GM12878 (cell line): Measurements from ENCODE around the gene POC1B. TPM values are rescaled to one million over a fixed set of nuclear protein-coding genes. Genes with fewer than 3 reads are reported as not detected.

Source experiments
- ATAC-seq: fragments of 200-7000 bp; cut with Tn5 transposase; 3 replicates; pipeline ENCODE4 v1.9.1; 2020; ENCODE audit warnings: mild to moderate bottlenecking, moderate library complexity
- BruUV-seq: library from RNA; stranded (reverse); fragments of 400-500 nt; replicated peaks from 2 replicates; lab custom pipeline; 2021; lab: Mats Ljungman, UMichigan
- CTCF ChIA-PET: fragments of 300-600 bp; sonication (Branson Sonifier 250); formaldehyde crosslinking; extraction: SDS; loops from one replicate; lab custom pipeline; 2021; ENCODE audit warnings: inconsistent platforms; lab: Yijun Ruan, JAX
- POLR2A ChIA-PET: fragments of 350-600 bp; formaldehyde crosslinking; extraction: SDS; loops from one replicate; lab custom pipeline; 2021; ENCODE audit warnings: inconsistent platforms; lab: Charles Lee
- RAD21 ChIA-PET: fragments of 300-600 bp; sonication (Branson Sonifier 250); formaldehyde crosslinking; loops from one replicate; lab custom pipeline; 2023; ENCODE audit warnings: antibody characterized with exemption; ENCODE audit not compliant: unreplicated experiment; lab: Charles Lee
- SMC1A ChIA-PET: fragments of 300-600 bp; sonication (Branson Sonifier 250); formaldehyde crosslinking; loops from one replicate; lab custom pipeline; 2023; ENCODE audit not compliant: unreplicated experiment, uncharacterized antibody; lab: Charles Lee
- DNase-seq: peaks from one replicate; pipeline ENCODE4 v3.0.0-alpha.2; 2011; ENCODE audit warnings: low read depth, low spot score
- FAIRE-seq: peaks from 3 replicates; lab custom pipeline; 2011; peaks lifted over from hg19 to GRCh38; lab: Jason Lieb, UNC
- H2AFZ ChIP-seq: 2 replicates; pipeline ENCODE4 v1.6.0; 2011; ENCODE audit warnings: low read depth, low read length, control low read depth; ENCODE audit not compliant: control insufficient read depth
- H3K27ac ChIP-seq: 2 replicates; pipeline ENCODE4 v1.5.1; 2011; ENCODE audit warnings: control low read depth; ENCODE audit not compliant: control insufficient read depth, insufficient read depth
- H3K27me3 ChIP-seq, 2 experiments: replicated peaks in 1 of 2; 2 replicates each; pipeline versions ENCODE4 v1.6.0 to v1.6.1; 2011; ENCODE audit warnings: low read length in 1 of 2; ENCODE audit not compliant: control insufficient read depth in 2 of 2, insufficient read depth in 2 of 2
- H3K36me3 ChIP-seq, 2 experiments: 2 replicates each; pipeline ENCODE4 v1.5.1; 2011; ENCODE audit warnings: low read length in 1 of 2; ENCODE audit not compliant: control insufficient read depth in 2 of 2, insufficient read depth in 2 of 2
- H3K4me1 ChIP-seq: 2 replicates; pipeline ENCODE4 v1.6.1; 2011; ENCODE audit warnings: mild to moderate bottlenecking, low read length, moderate library complexity, mixed read lengths; ENCODE audit not compliant: control insufficient read depth, insufficient read depth
- H3K4me2 ChIP-seq: 2 replicates; pipeline ENCODE4 v1.6.0; 2011; ENCODE audit warnings: control low read depth; ENCODE audit not compliant: control insufficient read depth, insufficient read depth
- H3K4me3 ChIP-seq: fragments of 200-600 bp; sonication (generic); 2 replicates; pipeline ENCODE4 v1.5.1; 2016
- H3K79me2 ChIP-seq: 2 replicates; pipeline ENCODE4 v1.6.0; 2011; ENCODE audit warnings: low read length; ENCODE audit not compliant: control insufficient read depth, insufficient read depth
- H3K9ac ChIP-seq: 2 replicates; pipeline ENCODE4 v1.8.0; 2011; ENCODE audit warnings: low read length, control low read depth, mixed read lengths; ENCODE audit not compliant: control insufficient read depth, insufficient read depth
- H3K9me3 ChIP-seq: replicated peaks from 3 replicates; pipeline ENCODE4 v1.5.1; 2011; ENCODE audit warnings: mild to moderate bottlenecking, low read length; ENCODE audit not compliant: control insufficient read depth, insufficient read depth
- H4K20me1 ChIP-seq: 2 replicates; pipeline ENCODE4 v1.6.0; 2011; ENCODE audit not compliant: control insufficient read depth, insufficient read depth
- ATF7 ChIP-seq: fragments of 450-650 bp; IDR thresholded peaks from 2 replicates; pipeline ENCODE4 v1.6.1; 2016; ENCODE audit warnings: low read depth, mild to moderate bottlenecking
- EP300 ChIP-seq, 2 experiments: fragments of 150-350 bp in 1 of 2; IDR thresholded peaks; 2 replicates each; pipeline ENCODE4 v1.6.1; 2011 to 2012; ENCODE audit warnings: low read depth in 2 of 2, low read length in 2 of 2, borderline replicate concordance in 1 of 2, improper control_type of control experiment in 1 of 2, inconsistent platforms in 1 of 2; ENCODE audit not compliant: control insufficient read depth in 1 of 2
- NR2F1 ChIP-seq: fragments of 450-650 bp; conservative IDR thresholded peaks from 2 replicates; pipeline ENCODE4 v1.6.1; 2017; ENCODE audit warnings: mild to moderate bottlenecking
- NRF1 ChIP-seq: conservative IDR thresholded peaks from 2 replicates; pipeline ENCODE4 v1.6.1; 2011; ENCODE audit warnings: mild to moderate bottlenecking, low read depth, low read length, improper control_type of control experiment
- RCOR1 ChIP-seq: conservative IDR thresholded peaks from 2 replicates; pipeline ENCODE4 v1.6.1; 2012; ENCODE audit warnings: low read depth, low read length, improper control_type of control experiment
- RUNX3 ChIP-seq: IDR thresholded peaks from 2 replicates; pipeline ENCODE4 v1.6.1; 2012; ENCODE audit warnings: low read length, inconsistent platforms
- TAF1 ChIP-seq: IDR thresholded peaks from 2 replicates; pipeline ENCODE4 v1.6.1; 2011; ENCODE audit warnings: mild to moderate bottlenecking, low read depth, low read length, borderline replicate concordance
- TCF7 ChIP-seq: IDR thresholded peaks from 2 replicates; pipeline ENCODE4 v1.6.1; 2014; ENCODE audit warnings: antibody characterized with exemption, borderline replicate concordance
- WGBS: methylation state at CpG from one replicate; pipeline ENCODE4 v1.1.6; 2016; ENCODE audit warnings: low lambda C conversion rate; ENCODE audit not compliant: insufficient replicate concordance, insufficient coverage; ENCODE audit errors: missing lambda C conversion rate; 5-methylcytosine and 5-hydroxymethylcytosine counted together
- in situ Hi-C: fragments of 300-500 bp; cut with MboI; formaldehyde crosslinking; loops from 9 replicates; pipeline ENCODE4 v1.14.3; 2018; ENCODE audit warnings: mixed read lengths
- intact Hi-C: fragments of 100-400 bp; cut with micrococcal nuclease; formaldehyde crosslinking; loops from one replicate; pipeline ENCODE4 v1.14.2; 2022; ENCODE audit not compliant: unreplicated experiment
- polyA plus RNA-seq, 11 experiments: library from polyadenylated mRNA; depleted of rRNA in 4 of 11; unstranded in 6 of 11; stranded (reverse) in 5 of 11; fragments of >200 nt; fragmentation: Nextera tagmentation in 4 of 11; fragmentation: Illumina TruSeq in 1 of 11; extraction: Ambion mirVana in 4 of 11; extraction: Trizol in 1 of 11; gene quantifications; 1 replicate in 1 of 11; 2 replicates in 10 of 11; pipeline versions ENCODE4 v1.2.1 to v1.2.3, GENCODE V29; 2011 to 2016; ENCODE audit warnings: inconsistent platforms in 2 of 11, missing spikeins in 2 of 11, low read depth in 1 of 11
- total RNA-seq, 4 experiments: library from RNA; depleted of rRNA in 3 of 4; stranded (reverse); fragments of >200 nt in 3 of 4; fragmentation: Illumina TruSeq in 1 of 4; extraction: Trizol in 1 of 4; gene quantifications; 2 replicates each; pipeline versions ENCODE4 v1.2.1 to v1.2.3, GENCODE V29; 2013 to 2021
- TF ChIP-seq, protein P1 (sequence below): fragments of 450-650 bp; IDR thresholded peaks from 2 replicates; pipeline ENCODE4 v1.6.1; 2018; ENCODE audit warnings: mild to moderate bottlenecking, low read depth, moderate library complexity; ENCODE audit not compliant: partially characterized antibody
- TF ChIP-seq, protein P2 (sequence below): fragments of 450-650 bp; IDR thresholded peaks from 2 replicates; pipeline ENCODE4 v1.6.1; 2017; ENCODE audit warnings: low read depth, mild to moderate bottlenecking, moderate library complexity
- TF ChIP-seq, protein P3 (sequence below): fragments of 450-650 bp; IDR thresholded peaks from 2 replicates; pipeline ENCODE4 v1.6.1; 2017; ENCODE audit warnings: borderline replicate concordance
- TF ChIP-seq, protein P4 (sequence below): fragments of 450-650 bp; IDR thresholded peaks from 2 replicates; pipeline ENCODE4 v1.6.1; 2016; ENCODE audit warnings: mild to moderate bottlenecking
- TF ChIP-seq, protein P5 (sequence below): IDR thresholded peaks from 2 replicates; pipeline ENCODE4 v1.6.1; 2011; ENCODE audit warnings: borderline replicate concordance, low read depth, mild to moderate bottlenecking, moderate library complexity, mixed read lengths, low read length; ENCODE audit not compliant: insufficient read depth; ENCODE audit errors: extremely low read length

POC1B gene
- total and polyA plus RNA-seq, 10 of the 15 experiments (the other 5 are each of a cell fraction or from before 2014, with no cell fraction given) = 4.4 to 17.8 (median 11.3) TPM

DNA sequence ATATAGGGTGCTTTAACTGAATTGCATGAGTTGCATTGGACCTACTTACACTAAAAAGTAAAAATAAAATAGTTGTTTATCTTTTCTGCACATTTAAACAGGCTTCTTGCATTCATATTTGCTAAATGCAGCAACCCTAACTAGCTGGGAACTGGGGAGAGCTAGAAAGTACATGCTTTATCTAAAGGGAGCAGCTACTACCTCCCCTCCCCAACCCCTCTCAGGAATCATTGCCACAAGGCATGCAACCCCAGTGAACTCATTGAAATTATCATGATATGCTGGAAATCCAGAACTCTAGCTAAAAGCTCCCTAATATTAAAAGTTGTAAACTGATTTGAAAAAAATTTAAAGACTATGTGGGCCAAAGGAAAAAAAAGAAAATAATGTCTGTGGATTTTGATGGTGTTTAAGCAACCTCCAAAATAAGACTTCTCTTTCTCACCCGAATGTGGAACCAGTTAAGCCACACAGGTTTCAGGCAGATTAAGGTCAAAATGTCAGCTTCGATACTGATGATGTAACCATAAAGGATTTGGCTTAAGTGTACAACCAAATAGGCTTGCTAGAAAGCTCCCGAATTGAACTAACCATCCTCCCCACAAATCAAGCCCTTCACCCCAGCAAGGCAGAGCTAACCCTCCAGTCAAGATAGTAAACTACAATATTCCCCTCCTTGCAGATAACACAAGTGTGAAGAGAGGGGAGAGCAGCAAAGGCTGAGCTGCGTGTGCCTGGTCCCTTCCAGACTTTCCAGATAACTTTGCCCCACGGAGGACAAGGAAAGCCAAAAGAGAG is 13.8 kb upstream of the POC1B start:
- Histone ChIP-seq H3K27me3 (no peaks in the 10 kb centered on the region), H3K9me3 (no peaks in the 10 kb centered on the region), H3K79me2 (no peaks in the 10 kb centered on the region), H2AFZ (no peak overlapping the region), H3K27ac (no peak overlapping the region), H3K4me2 (no peak overlapping the region), H3K36me3 (no peaks in the 10 kb centered on the region), H3K4me3 (no peak overlapping the region), H3K4me1 (peaks cover 1% of the 10 kb centered on the region; the same call in 1 of the 2 replicates), H3K9ac (no peak overlapping the region), H4K20me1 (no peaks in the 10 kb centered on the region)
- no TSS peak for BruUV-seq
- DNase-seq (no peak), ATAC-seq (peak; percentile 65), FAIRE-seq (peak; percentile 74)
- in situ Hi-C loops (loop anchor here (5.0 to 10.0 kb wide), 2 partner anchors 563 to 715 kb away; no protein-coding TSS in a partner anchor), intact Hi-C loops (loop anchor here (5.0 to 10.0 kb wide), 5 partner anchors 168 to 1415 kb away; partner anchors contain the start of genes ATP2B1 and CCER1)
- ChIA-PET SMC1A (interaction anchor here (0.7 to 8.1 kb wide), 10 partner anchors 10 to 566 kb away, joined by 3 to 93 read pairs (median 4); no protein-coding TSS in a partner anchor), POLR2A (no interaction called here), RAD21 (interaction anchor here (1.1 to 1.7 kb wide), 4 partner anchors 72 to 563 kb away, joined by 3 to 6 read pairs (median 6); no protein-coding TSS in a partner anchor), CTCF (interaction anchor here (0.6 to 2.0 kb wide), 7 partner anchors 12 to 563 kb away, joined by 3 to 6 read pairs (median 5); partner anchors contain the start of gene GALNT4)
- 46% methylated on average over 5 of the region's 5 CpGs for WGBS
- TF ChIP-seq NR2F1 (peak; percentile 72; the same call in 1 of the 2 replicates), TAF1 (no peak), NRF1 (no peak), RUNX3 (peak; percentile 22; the same call in 1 of the 2 replicates), RCOR1 (no peak), TCF7 (no peak), ATF7 (0 out of 2 replicates have a peak, but pooled peaks have one; percentile 52), EP300 (IDR thresholded peaks at IDR 0.05; ENCODE audit: borderline replicate concordance in 1 of 2, control insufficient read depth in 1 of 2, low read depth in 2 of 2, low read length in 2 of 2) (no peak)
- TF ChIP-seq, protein P1, sequence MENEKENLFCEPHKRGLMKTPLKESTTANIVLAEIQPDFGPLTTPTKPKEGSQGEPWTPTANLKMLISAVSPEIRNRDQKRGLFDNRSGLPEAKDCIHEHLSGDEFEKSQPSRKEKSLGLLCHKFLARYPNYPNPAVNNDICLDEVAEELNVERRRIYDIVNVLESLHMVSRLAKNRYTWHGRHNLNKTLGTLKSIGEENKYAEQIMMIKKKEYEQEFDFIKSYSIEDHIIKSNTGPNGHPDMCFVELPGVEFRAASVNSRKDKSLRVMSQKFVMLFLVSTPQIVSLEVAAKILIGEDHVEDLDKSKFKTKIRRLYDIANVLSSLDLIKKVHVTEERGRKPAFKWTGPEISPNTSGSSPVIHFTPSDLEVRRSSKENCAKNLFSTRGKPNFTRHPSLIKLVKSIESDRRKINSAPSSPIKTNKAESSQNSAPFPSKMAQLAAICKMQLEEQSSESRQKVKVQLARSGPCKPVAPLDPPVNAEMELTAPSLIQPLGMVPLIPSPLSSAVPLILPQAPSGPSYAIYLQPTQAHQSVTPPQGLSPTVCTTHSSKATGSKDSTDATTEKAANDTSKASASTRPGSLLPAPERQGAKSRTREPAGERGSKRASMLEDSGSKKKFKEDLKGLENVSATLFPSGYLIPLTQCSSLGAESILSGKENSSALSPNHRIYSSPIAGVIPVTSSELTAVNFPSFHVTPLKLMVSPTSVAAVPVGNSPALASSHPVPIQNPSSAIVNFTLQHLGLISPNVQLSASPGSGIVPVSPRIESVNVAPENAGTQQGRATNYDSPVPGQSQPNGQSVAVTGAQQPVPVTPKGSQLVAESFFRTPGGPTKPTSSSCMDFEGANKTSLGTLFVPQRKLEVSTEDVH = no peak
- TF ChIP-seq, protein P2, sequence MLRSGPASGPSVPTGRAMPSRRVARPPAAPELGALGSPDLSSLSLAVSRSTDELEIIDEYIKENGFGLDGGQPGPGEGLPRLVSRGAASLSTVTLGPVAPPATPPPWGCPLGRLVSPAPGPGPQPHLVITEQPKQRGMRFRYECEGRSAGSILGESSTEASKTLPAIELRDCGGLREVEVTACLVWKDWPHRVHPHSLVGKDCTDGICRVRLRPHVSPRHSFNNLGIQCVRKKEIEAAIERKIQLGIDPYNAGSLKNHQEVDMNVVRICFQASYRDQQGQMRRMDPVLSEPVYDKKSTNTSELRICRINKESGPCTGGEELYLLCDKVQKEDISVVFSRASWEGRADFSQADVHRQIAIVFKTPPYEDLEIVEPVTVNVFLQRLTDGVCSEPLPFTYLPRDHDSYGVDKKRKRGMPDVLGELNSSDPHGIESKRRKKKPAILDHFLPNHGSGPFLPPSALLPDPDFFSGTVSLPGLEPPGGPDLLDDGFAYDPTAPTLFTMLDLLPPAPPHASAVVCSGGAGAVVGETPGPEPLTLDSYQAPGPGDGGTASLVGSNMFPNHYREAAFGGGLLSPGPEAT = no peak
- TF ChIP-seq, protein P3, sequence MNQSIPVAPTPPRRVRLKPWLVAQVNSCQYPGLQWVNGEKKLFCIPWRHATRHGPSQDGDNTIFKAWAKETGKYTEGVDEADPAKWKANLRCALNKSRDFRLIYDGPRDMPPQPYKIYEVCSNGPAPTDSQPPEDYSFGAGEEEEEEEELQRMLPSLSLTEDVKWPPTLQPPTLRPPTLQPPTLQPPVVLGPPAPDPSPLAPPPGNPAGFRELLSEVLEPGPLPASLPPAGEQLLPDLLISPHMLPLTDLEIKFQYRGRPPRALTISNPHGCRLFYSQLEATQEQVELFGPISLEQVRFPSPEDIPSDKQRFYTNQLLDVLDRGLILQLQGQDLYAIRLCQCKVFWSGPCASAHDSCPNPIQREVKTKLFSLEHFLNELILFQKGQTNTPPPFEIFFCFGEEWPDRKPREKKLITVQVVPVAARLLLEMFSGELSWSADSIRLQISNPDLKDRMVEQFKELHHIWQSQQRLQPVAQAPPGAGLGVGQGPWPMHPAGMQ = no peak
- TF ChIP-seq, protein P4, sequence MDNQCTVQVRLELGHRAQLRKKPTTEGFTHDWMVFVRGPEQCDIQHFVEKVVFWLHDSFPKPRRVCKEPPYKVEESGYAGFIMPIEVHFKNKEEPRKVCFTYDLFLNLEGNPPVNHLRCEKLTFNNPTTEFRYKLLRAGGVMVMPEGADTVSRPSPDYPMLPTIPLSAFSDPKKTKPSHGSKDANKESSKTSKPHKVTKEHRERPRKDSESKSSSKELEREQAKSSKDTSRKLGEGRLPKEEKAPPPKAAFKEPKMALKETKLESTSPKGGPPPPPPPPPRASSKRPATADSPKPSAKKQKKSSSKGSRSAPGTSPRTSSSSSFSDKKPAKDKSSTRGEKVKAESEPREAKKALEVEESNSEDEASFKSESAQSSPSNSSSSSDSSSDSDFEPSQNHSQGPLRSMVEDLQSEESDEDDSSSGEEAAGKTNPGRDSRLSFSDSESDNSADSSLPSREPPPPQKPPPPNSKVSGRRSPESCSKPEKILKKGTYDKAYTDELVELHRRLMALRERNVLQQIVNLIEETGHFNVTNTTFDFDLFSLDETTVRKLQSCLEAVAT = no peak
- TF ChIP-seq, protein P5, sequence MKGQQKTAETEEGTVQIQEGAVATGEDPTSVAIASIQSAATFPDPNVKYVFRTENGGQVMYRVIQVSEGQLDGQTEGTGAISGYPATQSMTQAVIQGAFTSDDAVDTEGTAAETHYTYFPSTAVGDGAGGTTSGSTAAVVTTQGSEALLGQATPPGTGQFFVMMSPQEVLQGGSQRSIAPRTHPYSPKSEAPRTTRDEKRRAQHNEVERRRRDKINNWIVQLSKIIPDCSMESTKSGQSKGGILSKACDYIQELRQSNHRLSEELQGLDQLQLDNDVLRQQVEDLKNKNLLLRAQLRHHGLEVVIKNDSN = no peak
